GM10266 (cell line): Measurements from ENCODE around the gene FIBIN.

Source experiments
- DNase-seq: peaks from one replicate; pipeline ENCODE4 v3.0.0; 2012; ENCODE audit errors: extremely low spot score
- CTCF ChIP-seq: IDR thresholded peaks from 2 replicates; pipeline ENCODE4 v1.5.1; 2012; ENCODE audit warnings: mild to moderate bottlenecking, low read depth; ENCODE audit not compliant: control insufficient read depth, insufficient read depth; ENCODE audit errors: missing control alignments

Gene FIBIN

GRCh38 chr11:26949846-26950245 lies 44.1 kb upstream of the FIBIN start:
- no peak for DNase-seq
- no peak for TF ChIP-seq CTCF

GRCh38 chr11:26950260-26950719 lies 43.6 kb upstream of the FIBIN start:
- TF ChIP-seq CTCF, result no peak
- DNase-seq, result no peak

DNA sequence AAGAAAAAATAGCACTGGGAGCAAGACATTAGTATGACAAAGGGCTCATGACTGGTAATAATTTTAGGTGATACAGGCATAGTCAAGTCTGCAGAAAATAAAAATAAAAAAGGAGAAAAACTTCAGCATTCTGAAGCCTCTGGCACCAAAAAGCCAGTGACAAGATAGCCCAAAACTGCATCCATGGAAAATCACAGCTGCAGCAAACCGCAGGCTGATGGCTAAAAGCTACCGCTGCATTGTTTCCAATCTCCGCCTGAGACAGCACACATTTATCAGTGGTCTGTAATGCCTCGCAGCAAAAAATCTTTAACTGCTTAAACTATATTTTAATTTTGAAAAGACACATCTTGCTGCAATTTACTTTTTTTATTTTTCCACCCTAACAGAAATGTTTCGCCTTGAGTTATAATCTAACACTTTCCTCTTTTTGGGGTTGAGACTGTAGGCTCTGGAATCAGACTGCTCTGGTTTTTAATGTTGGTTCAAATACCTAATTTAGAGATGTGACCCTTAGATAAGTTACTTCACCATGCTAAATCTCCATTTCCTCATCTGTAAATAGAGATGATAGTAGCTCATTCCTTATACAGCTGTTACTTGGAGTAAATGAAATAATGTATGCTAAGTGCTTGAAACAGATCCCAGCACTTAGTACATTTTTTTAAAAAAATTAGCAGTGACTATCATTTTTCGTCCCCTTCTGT lies 42.0 kb upstream of the FIBIN start:
- DNase-seq, result no peak
- no peak for TF ChIP-seq CTCF

GRCh38 chr11:26953770-26954392 lies 40.0 kb upstream of the FIBIN start:
- TF ChIP-seq CTCF, result no peak

GRCh38 chr11:26958005-26958701 lies 35.8 kb upstream of the FIBIN start:
- TF ChIP-seq CTCF, result no peak
- DNase-seq, result no peak

More at GRCh38 chr11:26953770-26954392, 40.0 kb upstream of the FIBIN start:
- DNase-seq, result no peak

DNA sequence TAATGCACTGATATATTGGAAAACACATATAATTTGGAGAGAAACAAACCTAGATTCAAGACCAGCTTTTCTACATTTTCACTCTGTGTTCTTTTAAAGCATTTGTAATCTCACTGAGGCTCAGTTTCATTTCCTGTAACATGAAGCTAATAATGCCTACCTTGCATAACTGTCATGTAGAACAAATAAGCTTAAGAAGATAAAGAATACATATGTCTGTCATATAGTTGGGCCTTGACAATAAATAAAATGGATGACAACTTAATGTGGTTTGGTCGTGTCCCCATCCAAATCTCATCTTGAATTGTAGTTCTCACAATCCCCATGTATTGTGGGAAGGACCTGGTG lies 35.2 kb upstream of the FIBIN start:
- no peak for TF ChIP-seq CTCF
- DNase-seq, result no peak

GRCh38 chr11:26960281-26960680 lies 33.6 kb upstream of the FIBIN start:
- TF ChIP-seq CTCF, result no peak
- DNase-seq, result no peak
